Inferior parietal cortex (tissue), 1 donor: ENCODE data around the gene SLC15A3.

ENCODE experiments used
- DNase-seq: peaks from one replicate; pipeline ENCODE4 v3.0.0-alpha.2; 2016; ENCODE audit errors: extremely low spot score

SLC15A3 gene

DNA sequence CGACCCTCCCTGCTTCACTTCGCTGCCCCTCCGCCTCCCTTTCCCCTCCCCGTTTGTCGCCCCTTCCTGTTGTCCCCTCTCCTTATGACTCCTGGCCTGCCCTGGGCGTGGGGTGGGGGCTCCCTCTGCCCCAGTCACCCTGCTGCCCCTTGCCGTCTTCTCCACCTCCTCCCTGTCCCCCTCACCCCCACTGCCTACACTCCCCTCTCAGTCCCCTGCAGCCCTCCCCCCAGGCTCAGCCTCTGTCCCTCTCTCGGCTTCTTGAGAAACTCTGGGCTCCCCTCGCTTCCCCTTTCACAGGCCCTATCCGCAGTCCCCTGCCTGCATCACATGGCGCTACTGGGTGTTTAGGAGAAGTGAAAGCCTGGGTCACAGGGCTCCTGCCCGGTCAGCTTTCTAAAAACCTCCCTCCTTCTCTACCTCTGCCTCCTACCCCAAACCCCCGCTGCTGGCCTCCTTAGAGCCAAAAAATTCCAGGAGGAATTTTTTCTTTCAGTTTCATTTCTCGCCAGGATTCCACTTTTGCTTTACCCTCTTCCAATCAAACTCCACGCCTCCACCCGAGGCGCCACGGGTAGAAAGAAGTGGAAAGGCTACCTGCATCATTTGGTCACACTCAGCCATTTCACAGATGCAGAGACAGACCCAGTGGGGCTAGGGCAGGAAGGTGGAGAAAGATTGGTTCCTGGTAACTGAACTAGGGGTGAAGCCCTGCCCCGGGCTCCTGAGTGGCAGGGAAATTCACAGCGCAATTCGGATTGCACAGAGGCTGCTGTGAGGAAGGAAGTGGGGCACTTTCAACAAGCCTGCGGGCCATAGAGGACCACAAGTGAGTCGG lies at the start of gene SLC15A3:
Gene SLC15A3, minus strand, starts transcription at position 273 of the 838 bp plus-strand sequence. CDS start 625 bp downstream, outside the sequence.
- no peak for DNase-seq

DNA sequence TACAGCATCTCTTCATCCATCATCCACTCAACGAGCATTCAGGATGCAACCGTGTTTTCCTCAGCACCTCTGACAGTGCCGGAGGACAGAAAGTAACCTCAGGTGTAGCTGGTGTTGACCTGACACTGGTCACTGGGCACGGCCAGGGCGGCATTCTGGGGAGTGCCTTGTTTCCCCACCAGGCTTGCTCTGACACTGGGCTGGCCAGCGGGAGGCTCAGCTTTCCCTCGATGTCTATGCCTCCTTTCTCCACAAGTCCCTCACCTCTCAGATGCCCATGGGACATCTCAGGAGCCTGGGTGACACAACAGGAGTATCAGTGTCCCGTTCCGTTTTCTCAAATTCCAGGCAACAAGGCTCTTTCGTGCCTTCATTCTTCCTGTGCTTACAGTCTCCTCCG lies 48.5 kb upstream of the SLC15A3 start:
- no peak for DNase-seq

DNA sequence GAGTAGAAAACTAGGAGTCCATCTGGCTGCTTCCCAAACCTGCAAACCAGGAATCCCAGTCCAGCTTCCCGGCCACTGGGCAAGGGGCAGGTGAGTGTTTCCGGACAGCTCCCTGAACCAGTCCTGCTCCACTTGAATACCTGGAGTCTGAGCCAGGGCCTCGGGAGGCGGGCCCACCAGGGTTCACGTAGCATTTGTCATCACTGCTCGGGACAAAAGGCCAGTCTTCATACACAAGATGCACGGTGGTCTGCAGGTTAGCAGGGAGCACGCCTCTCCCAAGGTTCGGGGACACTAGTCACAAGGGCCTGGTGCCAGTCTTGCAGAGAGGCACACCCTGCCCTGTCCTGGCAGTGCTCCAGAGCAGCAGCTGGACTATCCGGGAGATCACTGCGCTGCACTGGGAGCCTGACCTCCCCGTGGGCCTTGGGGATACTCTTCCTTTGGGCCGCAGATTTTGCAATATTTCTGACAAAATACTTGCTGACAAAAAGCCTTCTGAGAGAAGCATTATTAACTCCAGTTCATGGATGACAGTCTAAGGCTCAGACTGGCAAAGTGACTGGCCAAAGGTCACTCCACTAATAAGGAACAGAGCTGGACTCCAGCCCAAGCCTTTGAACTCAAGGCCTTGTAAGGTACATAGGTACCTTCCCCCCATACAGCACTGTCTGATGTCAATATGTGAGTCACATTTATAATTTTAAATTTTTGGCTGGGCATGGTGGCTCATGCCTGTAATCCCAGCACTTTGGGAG lies 44.6 kb upstream of the SLC15A3 start:
- DNase-seq: no peak

DNA sequence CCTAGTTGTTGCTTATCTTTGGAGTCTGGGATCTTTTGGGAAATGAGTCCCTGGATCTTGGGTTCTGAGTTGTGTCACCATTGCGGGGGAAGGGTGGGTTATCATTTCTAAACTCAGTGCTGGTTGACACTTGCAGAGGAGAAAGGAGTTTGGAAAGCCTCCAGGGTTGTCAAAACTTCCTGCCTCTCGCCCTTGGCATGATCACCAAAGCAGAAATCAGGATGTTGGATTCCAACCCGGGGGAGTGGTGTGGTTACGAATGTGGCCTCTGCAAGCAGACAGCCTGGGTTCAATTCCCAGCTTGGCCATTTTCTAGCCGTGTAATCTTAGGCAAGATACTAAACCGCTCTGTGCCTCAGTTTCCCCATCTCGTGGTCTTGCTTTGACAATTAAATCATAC lies 43.8 kb upstream of the SLC15A3 start:
- DNase-seq: no peak

DNA sequence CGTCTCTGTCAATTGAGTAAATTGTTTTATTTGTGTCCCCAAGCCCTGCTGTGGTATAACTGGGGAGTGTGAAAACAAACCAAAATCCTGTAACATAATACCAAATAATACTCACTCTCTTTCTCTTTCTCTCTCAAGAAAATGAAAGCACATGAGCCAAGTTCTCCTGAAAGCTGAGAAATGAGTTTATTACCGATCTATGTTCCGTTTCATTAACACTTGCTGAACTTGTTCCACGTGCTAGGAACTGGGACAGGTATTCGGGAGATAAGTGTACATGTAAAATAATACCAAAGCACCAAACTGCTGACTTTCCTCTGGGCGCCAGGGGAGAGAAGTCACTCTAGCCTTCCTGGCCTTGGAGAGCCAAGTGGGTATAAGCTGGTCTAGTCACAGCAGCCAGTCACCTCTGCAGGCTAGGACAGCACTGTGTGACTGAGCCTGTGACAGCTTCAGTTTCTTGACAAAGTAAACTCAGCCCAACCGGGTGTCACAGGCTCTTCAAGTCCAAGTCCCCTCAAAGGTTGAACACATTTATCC lies 42.6 kb upstream of the SLC15A3 start:
- no peak for DNase-seq

DNA sequence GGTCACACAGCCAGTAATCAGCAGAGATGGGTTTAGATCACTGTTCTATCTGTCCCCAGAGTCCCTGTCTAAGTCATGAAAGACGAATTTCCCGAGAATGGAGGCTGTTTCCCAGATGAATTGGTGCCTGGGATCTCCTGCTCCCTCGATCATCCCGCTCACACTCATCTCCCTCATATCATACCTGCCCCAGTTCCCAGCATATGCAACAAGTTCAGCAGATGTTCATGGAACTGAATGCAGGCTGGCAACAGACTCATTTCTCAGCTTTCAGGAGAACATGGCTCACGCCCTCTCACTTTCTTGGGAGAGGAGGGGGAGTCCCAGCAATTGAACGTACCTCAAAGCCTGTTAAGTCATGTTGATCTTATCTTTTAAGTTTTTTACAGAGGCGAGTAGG lies 41.6 kb upstream of the SLC15A3 start:
- no peak for DNase-seq

DNA sequence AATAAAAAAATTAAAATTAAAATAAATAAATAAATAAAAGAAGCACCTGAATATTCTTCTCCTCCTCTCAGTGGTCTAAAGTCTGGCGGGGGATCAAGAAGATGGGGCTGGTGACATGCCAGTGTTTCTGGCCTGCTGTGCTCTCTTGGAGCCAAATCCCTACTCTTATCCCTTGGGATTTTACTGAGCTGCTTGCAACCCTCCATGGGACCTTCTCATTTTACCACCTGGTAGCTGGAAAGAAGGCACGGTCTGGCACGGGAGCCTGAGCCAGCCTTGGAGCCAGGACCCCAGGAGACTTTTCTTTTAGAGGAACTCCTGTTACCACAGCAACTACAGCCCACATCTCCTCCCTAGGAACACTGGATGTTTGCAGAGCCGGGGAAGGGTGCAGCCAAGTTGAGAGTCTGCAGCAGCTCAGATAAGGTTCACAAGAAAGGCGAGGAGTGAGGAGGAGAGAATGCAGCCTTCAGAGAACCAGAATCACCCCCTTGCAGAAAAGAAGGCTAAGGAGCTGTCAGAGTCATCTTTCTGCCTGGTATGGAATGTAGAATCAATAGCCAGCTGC lies 41.0 kb upstream of the SLC15A3 start:
- no peak for DNase-seq

DNA sequence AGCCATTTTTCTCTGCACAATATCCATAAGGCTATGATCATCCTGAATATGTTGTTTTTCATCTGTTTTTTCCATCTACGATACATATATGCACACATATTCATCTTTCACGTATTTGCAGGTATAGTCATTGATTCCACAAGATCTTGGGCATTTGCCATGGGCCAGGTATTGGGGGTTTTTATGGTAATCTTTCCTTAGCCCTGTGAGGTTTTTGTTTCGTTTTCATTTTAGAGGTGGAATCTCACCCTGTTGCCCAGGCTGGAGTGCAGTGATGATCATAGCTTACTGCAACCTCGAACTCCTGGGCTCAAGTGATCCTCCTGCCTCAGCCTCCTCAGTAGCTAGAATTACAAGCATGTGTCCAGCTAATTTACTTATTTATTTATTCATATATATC lies 39.5 kb upstream of the SLC15A3 start:
- DNase-seq: no peak

DNA sequence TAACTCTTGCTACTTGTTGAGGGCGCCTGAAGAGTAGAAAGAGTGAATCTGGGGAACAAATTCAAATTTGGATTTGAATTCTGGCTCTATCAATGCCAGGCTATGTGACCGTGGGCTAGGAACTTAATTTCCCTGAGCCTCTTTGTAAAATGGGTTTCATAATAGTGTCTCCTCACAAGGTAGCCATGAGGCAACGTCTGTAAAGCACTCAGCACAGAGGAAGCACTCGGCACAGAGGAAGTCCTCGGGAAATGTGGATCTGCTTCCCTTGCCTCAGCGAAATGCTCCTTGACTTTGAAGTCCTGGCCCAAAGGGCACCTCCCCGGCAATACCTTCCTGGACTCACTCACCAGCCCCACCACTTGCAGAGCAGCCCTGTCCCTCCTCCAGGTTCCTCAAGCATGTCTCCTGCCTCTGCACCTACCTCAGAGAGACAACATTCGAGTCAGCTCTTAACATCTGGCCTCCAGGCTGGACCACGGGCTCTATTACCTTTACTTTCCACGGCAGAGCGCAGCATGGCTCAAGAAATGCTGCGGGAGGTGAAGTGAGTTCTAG lies 37.2 kb upstream of the SLC15A3 start:
- DNase-seq: no peak

DNA sequence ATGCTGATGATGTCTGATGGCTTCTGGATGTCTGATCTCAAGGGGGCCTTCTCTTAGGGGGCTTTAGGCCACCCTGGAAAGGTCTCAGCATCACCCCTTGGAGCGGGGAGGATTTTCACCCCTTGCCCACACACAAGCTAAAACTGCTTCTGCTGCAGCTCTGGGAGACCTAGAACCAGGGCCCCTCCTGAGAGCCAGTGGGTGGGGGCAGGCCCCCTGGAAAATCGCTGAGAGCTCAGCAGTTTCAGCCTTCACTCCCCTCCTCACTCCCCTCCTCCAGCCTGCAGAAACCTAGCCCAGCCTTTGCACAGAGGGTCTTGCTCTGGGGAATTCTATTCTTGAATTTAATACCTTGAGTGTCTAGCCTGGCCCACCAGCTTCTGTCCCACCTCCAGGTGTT lies 36.7 kb upstream of the SLC15A3 start:
- no peak for DNase-seq

DNA sequence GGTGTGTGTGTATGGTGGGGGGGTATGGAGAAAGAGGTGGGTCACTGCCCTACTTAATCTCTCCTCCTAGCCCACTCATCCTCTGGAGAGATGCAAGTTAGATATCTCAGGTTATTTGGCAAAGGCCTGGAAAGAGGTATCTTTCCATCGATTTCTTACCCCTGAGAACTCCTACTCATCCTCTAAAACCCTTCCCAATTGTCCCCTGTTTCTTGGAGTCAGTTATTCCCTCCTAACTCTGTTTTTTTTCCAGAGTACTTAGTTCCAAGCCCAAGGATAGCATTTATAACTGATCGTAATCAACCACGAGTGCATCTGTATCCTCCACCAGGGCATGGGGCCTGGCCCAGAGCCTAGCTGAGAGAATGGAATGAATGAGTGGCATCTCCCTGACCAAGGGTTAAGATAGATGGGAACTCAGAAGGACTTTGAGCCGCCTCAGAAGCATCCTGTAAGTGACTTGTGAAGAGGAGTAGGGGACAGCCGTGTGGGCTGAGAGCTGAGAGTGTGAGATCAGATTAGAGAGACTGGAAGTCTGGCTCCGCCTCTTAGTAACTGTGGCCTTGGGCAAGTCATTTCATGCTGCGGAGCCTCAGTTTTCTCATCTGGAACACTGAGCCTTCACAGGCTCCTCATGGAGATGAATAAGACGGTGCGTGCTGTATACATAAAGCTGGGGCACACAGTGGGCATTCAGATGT lies 35.8 kb upstream of the SLC15A3 start:
- no peak for DNase-seq

DNA sequence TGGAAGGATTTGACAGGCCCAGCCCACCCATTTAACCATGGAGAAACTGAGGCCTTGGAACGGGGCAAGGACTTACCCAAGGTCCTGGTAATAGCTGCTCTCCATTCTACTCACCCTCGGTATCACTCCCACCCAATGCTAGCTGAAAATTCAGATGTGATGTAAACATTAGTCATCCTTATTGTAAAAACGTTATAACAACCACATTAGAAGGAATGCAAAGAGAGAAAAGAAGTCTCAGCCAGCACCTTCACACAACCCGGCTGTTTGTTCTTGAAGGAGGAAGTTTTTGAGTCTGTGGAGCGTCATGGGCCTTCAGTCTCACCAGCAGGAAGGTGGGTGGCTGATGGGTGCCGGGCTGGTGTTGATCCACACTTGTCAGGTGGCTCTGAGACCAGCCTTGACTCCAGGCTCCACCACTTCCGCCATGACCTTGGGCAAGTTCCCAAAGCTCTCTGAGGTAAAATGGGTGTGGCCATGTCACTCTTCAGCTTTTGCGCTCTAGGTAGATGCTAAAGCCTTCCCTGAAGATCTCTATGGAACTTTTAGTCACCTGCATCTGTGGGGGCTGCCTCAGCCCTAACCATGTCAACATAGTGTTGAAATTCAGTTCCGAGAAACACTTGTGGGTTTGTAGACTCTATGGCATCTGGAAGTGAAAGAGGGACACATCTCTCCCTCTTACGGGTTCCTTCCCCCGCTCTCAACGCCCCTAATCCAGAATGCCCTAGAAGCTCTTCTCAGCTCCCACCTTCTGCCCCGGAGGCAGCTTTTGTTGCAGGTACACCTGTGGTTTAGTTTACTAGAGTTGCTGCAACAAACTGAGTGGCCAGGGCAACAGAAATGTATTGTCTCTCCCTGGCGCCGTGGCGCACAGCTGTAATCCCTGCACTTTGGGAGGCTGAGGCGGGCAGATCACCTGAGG lies 34.3 kb upstream of the SLC15A3 start:
- no peak for DNase-seq

DNA sequence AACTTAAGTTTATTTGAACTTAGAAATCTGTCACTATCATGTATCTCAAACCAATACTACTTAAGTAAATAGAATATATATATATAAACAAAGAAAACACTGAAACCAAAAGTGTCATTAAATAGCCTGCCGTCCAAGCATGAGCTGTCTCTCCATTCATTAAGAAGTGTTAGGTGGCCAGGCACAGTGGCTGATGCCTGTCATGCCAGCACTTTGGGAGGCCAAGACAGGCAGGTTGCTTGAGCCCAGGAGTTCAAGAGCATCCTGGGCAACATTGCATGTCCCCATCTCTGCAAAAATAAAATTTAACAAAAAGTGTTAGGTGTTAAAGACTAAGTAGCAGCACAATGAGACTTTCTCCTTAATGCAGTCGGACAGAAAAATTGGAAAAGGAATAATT lies 33.5 kb upstream of the SLC15A3 start:
- DNase-seq: no peak

DNA sequence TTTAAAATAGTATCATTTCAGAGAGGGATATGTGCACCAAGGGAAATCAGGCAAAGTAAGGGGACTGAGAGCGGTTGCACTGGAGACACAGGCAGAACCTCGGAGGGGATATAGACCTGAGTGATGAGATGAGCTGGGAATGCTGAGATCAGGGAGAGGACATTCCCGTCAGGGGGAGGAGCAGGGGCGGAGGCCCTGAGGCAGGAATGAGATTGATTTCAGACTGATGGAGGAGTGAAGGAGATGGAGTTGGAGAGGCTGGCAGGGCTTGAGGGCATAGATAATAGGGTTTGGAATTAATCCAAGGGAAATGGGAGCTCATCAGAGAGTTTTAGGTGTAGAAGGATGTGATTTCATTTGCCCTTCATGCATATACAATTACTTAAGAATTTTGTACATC lies 32.7 kb upstream of the SLC15A3 start:
- DNase-seq: no peak

DNA sequence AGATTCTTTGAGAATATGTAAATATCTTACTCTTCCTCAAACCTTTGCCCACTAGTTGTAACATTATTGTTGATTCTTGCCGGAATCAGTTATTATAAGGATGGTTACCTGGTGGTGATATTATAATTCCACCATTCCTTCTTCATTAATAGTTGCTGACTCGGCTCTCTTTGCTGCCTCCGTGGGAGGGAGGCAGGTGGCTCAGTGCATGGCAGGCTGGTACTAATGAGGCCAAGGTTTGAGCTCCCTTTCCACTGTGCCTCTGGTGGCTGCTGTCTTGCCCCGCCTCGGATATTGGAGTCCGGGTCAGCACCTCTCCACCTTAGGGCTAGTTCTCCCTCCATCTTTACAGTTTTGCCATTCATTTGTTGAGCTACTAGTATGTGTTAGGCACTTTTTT lies 32.2 kb upstream of the SLC15A3 start:
- DNase-seq: no peak

DNA sequence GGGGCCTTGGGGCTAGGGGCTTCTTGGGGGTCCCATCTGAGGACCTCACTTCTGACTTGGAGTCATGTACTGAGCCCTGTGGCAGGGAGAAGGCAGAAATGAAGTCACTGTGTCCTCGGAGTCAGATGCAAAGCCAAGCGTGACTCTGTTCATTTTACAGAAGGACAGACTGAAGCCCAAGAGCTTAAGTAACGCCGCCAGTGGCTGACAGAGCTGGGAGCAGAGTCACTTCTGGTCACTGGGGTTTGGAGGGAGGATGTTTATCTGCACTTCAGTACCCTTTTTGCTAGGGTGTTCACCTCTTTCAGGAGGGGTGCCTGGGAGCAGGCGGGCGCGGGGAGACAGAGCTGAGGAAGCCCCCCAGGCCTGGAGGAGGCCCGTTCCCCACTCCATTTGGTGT lies 30.2 kb upstream of the SLC15A3 start:
- no peak for DNase-seq

DNA sequence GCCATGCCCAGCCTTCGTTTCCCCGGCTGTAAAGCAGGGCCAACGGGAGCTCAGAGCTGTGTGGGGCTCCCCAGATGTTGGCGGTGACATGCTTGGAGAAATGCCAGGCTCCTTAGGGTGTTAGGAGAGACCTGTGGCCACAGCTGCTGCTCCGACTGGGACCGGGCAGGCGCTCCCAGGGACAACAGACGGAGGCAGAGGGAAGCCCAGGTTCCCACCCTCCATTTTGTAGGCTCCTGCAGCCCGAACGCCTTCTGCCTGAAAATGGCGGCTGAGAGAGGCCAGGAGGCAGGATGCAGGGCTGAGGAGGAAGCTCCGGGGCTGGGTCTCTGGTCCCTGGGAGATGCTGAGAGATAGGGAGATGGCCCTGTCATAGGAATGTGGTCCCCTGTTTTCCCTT lies 29.5 kb upstream of the SLC15A3 start:
- DNase-seq: no peak

DNA sequence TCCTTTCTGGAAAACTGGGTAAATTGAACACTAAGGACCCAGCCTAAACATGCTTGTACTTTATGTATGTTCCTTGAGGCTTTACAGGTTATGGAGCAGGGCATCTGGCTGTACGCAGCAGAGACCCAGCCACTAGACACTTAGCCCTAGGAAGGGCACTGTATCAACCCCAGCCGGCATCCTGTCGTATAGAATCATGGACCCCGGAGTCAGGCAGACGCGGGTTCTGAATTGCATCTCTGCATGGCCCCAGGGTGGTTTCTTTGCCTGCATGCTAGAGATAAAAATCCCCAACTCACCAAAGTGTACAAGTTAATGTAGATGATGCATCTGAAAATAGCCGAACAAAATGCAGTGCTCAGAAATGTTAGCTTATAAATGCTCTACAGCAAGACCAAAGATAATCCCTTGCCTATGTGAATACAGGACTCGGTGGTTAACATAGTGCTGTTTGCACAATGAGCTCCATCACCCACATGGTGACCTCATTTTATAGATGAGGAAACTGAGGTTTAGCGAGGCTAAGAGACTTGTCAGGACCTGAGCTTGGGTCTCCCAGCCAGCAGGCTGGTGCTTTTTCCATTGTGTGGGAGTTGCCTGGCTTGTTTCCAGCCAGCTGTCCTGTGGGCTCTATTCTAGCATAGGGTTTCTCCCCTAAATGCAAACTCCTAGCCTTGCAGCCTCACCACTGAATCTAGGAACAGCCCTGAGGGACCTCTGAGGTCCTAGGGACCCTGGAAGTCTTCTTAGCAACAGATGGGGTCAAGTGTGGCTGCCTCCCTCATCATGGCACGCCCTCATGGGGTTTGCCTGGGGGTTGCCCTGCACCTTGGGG lies 26.8 kb upstream of the SLC15A3 start:
- DNase-seq: no peak

DNA sequence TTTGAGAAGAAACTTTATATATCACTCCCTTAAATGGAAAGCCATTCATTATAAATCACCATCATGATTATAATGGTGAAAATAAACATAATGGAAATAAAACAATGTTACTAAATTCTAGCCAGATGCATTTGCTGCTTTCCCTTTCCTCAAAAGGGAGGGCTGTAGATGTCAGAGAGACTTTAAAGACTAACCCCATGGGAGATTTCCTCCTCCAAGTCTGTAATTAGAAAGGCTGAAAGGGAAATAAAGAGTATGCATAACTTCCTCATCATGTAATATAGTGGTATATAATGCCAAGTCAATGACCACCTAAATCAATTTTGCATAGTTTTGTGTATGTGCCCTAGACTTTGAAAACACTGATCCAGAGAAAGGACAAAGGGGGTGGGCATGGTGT lies 25.9 kb upstream of the SLC15A3 start:
- no peak for DNase-seq

DNA sequence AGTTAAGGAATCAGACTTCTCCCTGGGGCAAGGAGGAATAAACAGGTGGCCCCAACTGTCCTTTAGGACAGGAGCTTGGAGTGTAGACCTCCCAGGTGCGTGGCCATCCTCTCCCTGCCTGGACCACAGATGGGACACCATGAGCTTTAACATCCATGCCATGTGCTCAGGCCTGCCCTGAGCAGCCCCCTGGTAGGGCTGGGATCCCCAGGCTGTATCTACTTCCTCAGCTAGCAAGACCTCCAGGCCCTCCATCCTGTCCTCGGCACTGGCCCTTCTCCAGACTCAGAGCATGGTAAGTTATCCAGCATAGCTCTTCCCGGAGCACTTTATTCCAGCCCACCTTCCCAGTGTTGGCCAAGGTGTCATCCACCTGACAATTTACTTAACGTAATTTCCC lies 25.2 kb upstream of the SLC15A3 start:
- DNase-seq: no peak
